HL-60 (cell line): ENCODE data around the gene KHDC4.
"Not testable (repeated sequence)": the region's sequence is repeated elsewhere in the genome, so short reads cannot be mapped to it uniquely, and the experiment has no call there.

Experiments used
- DNase-seq, 2 experiments: peaks; one replicate each; pipeline ENCODE4 v3.0.0-alpha.2; 2010 to 2020; ENCODE audit warnings: low read depth in 1 of 2, low spot score in 1 of 2
- H3K27ac ChIP-seq: fragments of 250-450 bp; sonication (Bioruptor Pico); replicated peaks from 2 replicates; pipeline ENCODE4 v1.5.1; 2020; ENCODE audit warnings: mild to moderate bottlenecking, moderate library complexity
- H3K27me3 ChIP-seq: fragments of 250-450 bp; sonication (Bioruptor Pico); 2 replicates; pipeline ENCODE4 v1.5.1; 2021; ENCODE audit warnings: mild to moderate bottlenecking, moderate library complexity; ENCODE audit not compliant: insufficient read depth, poor library complexity, severe bottlenecking
- H3K4me3 ChIP-seq: replicated peaks from 2 replicates; pipeline ENCODE4 v1.5.1; 2011; ENCODE audit warnings: mild to moderate bottlenecking, control low read depth, low read length; ENCODE audit not compliant: insufficient read depth
- GABPA ChIP-seq: IDR thresholded peaks from 2 replicates; pipeline ENCODE4 v1.6.1; 2012; ENCODE audit warnings: low read depth
- POLR2AphosphoS5 ChIP-seq: IDR thresholded peaks from 2 replicates; pipeline ENCODE4 v1.6.1; 2012; ENCODE audit warnings: low read depth
- SPI1 ChIP-seq: IDR thresholded peaks from 2 replicates; pipeline ENCODE4 v1.6.1; 2012; ENCODE audit warnings: low read depth, mild to moderate bottlenecking, borderline replicate concordance
- TF ChIP-seq, protein P1 (sequence below): IDR thresholded peaks from one replicate; pipeline ENCODE4 v1.5.1; 2011; ENCODE audit warnings: low read length, control low read depth, inconsistent platforms; ENCODE audit not compliant: insufficient read depth
- TF ChIP-seq, protein P2 (sequence below): IDR thresholded peaks from 2 replicates; pipeline ENCODE4 v1.6.1; 2012; ENCODE audit warnings: low read depth; ENCODE audit not compliant: insufficient replicate concordance

The KHDC4 gene

DNA sequence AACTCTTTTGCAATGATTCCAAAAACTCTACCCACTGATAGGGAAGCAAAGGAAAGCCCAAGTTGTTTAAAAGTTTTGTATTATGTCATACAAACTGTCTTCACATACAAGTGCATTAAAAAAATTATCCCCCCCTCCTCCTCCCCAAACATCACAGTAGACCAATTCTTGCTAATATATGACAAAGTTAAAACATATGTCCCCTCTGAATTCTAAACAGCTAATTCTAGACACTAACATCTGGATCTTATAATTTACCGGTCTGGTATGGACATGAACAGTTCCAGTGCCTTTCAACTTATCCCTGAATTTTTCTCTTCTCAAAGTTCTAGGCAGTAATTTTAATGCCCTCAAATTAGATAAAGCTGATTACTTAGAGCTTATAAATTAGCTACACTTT, 36.5 kb downstream of the KHDC4 start:
- no peak for DNase-seq
- TF ChIP-seq, protein P1, sequence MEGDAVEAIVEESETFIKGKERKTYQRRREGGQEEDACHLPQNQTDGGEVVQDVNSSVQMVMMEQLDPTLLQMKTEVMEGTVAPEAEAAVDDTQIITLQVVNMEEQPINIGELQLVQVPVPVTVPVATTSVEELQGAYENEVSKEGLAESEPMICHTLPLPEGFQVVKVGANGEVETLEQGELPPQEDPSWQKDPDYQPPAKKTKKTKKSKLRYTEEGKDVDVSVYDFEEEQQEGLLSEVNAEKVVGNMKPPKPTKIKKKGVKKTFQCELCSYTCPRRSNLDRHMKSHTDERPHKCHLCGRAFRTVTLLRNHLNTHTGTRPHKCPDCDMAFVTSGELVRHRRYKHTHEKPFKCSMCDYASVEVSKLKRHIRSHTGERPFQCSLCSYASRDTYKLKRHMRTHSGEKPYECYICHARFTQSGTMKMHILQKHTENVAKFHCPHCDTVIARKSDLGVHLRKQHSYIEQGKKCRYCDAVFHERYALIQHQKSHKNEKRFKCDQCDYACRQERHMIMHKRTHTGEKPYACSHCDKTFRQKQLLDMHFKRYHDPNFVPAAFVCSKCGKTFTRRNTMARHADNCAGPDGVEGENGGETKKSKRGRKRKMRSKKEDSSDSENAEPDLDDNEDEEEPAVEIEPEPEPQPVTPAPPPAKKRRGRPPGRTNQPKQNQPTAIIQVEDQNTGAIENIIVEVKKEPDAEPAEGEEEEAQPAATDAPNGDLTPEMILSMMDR = no peak
- TF ChIP-seq GABPA = no peak
- TF ChIP-seq, protein P2, sequence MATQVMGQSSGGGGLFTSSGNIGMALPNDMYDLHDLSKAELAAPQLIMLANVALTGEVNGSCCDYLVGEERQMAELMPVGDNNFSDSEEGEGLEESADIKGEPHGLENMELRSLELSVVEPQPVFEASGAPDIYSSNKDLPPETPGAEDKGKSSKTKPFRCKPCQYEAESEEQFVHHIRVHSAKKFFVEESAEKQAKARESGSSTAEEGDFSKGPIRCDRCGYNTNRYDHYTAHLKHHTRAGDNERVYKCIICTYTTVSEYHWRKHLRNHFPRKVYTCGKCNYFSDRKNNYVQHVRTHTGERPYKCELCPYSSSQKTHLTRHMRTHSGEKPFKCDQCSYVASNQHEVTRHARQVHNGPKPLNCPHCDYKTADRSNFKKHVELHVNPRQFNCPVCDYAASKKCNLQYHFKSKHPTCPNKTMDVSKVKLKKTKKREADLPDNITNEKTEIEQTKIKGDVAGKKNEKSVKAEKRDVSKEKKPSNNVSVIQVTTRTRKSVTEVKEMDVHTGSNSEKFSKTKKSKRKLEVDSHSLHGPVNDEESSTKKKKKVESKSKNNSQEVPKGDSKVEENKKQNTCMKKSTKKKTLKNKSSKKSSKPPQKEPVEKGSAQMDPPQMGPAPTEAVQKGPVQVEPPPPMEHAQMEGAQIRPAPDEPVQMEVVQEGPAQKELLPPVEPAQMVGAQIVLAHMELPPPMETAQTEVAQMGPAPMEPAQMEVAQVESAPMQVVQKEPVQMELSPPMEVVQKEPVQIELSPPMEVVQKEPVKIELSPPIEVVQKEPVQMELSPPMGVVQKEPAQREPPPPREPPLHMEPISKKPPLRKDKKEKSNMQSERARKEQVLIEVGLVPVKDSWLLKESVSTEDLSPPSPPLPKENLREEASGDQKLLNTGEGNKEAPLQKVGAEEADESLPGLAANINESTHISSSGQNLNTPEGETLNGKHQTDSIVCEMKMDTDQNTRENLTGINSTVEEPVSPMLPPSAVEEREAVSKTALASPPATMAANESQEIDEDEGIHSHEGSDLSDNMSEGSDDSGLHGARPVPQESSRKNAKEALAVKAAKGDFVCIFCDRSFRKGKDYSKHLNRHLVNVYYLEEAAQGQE = no peak
- TF ChIP-seq SPI1 = no peak
- TF ChIP-seq POLR2AphosphoS5 = no peak
- Histone ChIP-seq H3K27ac (no peak overlapping the region), H3K4me3 (no peak overlapping the region), H3K27me3 (no peaks in the 10 kb centered on the region)

DNA sequence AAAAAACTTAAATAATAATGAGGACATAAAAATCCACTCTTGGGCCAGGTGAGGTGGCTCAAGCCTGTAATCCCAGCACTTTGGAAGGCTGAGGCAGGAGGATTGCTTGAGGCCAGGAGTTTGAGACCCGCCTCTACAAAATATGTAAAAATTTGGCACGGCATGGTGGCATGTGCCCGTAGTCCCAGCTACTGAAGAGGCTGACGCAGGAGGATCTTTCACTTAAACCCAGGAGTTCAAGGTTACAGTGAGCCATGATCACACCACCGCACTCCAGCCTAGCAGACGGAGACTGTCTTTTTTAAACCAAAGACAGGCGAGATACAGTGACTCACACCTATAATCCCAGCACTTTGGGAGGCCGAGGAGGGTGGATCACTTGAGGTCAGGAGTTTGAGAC, 37.7 kb downstream of the KHDC4 start:
- not testable (repeated sequence) for DNase-seq, H3K4me3 ChIP-seq, H3K27me3 ChIP-seq, H3K27ac ChIP-seq

DNA sequence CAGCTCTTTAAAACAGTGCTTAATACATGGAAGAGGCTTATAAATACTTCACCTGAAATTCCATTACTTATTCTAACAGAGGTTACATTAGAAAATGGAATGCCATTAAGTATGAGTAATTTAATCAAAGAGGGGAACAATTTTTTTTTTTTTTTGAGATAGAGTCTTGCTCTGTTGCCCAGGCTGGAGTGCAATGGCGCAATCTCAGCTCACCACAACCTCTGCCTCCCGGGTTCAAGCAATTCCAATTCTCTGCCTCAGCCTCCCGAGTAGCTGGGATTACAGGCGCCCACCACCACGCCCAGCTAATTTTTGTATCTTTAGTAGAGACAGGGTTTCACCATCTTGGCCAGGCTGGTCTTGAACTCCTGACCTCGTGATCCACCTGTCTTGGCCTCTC, 38.6 kb downstream of the KHDC4 start:
- not testable (repeated sequence) for H3K4me3 ChIP-seq, H3K27ac ChIP-seq, H3K27me3 ChIP-seq, DNase-seq

DNA sequence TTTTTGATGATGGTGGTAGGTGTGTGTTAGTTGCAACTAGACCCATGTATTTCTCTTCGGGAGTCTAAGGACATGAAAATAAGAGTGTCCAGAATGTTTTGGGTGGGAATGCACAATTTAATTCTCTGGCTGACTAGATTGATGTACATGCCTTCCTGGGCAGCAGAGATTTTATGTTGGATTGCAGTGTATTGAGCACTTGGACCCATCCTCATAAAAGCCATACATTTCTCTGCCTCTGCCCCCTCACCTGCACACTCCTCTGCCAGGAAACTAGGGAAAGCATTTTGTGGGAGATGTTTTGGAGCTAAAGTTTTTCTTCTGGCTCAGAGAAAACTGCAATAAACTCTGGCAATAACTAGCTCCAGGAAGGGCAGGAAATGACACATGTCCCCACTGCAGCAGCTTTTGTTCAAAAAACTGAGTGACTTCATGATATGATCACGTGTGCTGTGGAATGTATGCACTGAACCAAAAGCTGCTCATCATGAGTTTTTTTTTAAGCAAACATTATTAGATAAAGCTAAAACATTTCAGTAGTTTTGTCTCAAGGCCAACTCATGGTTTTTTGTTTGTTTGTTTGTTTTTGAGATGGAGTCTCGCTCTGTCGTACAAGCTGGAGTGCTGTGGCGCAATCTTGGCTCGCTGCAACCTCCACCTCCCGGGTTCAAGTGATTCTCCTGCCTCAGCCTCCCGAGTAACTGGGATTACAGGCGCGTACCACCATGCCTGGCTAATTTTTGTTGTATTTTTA, 40.6 kb downstream of the KHDC4 start:
- no peak overlapping the region for H3K27ac ChIP-seq
- DNase-seq = no peak
- no peaks in the 10 kb centered on the region for H3K27me3 ChIP-seq
- no peak overlapping the region for H3K4me3 ChIP-seq
- TF ChIP-seq, protein P1 = no peak
- TF ChIP-seq POLR2AphosphoS5 (no peak), SPI1 (no peak), GABPA (no peak)
- TF ChIP-seq, protein P2 = no peak

DNA sequence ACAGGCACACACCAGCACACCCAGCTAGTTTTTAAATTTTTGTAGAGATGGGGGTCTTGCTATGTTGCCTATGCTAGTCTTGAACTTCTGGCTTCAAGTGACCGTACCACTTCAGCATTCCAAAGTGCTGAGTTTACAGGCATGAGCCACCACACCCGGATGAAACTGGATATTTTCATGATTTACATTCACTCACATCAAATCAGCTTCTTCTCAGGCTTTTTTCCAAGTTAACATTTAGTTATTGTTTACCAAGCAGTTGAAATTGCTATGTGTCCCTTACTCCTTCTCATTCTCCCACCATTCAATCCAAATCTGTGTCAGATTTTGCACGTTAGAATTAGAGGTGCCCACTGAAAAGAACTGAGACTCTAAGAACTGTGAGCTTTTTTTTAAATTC, 41.4 kb downstream of the KHDC4 start:
- Histone ChIP-seq H3K27ac (no peak overlapping the region), H3K4me3 (no peak overlapping the region)
- no peak for DNase-seq

More for the DNA sequence above, 41.4 kb downstream of the KHDC4 start:
- TF ChIP-seq, protein P1 = no peak
- TF ChIP-seq GABPA (no peak), POLR2AphosphoS5 (no peak)
- no peaks in the 10 kb centered on the region for H3K27me3 ChIP-seq
